HG03135 (cell line): ENCODE results near the gene MBNL2.
A peak's percentile ranks its signal among the peaks of the same experiment; 100 is the strongest.

Experiments used
- ATAC-seq: cut with Tn5 transposase; IDR thresholded peaks from one replicate; pipeline ENCODE4 v1.9.1; 2021; ENCODE audit warnings: mild to moderate bottlenecking, moderate library complexity; ENCODE audit not compliant: unreplicated experiment

The MBNL2 gene

DNA sequence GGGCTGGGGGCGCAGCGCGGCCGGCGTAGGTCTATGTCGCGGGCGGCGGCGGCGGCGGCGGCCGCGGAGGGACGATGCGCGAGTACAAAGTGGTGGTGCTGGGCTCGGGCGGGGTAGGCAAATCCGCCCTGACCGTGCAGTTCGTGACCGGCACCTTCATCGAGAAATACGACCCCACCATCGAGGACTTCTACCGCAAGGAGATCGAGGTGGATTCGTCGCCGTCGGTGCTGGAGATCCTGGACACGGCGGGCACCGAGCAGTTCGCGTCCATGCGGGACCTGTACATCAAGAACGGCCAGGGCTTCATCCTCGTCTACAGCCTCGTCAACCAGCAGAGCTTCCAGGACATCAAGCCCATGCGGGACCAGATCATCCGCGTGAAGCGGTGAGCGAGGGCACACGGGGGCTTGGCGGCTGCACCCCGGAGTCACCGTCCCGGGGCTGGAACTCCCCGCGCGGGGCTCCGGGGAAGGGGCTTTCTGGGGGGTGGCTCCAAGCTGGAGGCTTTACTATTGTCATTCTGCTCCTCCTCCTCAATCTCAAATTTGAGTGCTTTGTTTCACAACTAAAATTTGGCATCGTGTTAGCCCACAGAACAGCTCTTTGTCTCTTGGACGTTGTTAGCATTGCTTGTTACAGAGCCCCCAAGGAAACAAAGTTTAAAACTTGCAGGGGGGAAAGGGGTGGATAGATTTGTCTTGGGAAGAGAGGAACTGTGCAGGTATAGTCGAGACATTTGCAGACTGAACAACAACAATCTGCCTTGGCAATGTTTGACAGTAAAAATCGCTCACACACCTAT, 212.5 kb downstream of the MBNL2 start:
- peak; percentile 3 for ATAC-seq

DNA sequence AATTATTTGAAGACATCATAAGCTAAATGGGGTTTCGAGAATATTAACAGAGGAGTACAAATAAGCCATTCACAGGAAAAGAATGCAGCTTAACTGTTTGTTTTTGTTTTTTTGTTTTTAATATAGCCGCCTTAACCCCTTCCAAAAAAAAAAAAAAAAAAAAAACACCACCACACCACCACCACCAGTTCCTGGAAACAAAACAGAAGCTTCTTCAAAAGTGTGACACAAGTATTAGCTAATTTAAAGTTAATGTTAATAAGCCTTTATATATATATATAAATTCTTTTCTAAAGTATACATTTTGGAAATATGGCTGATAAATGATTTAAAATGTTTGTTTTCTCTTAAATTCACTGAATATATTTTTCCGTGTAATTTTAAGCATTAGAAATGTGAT, 213.2 kb downstream of the MBNL2 start:
- ATAC-seq = no peak

- ATAC-seq = no peak
Measured at GRCh38 chr13:97435794-97436193, 213.7 kb downstream of the MBNL2 start.

DNA sequence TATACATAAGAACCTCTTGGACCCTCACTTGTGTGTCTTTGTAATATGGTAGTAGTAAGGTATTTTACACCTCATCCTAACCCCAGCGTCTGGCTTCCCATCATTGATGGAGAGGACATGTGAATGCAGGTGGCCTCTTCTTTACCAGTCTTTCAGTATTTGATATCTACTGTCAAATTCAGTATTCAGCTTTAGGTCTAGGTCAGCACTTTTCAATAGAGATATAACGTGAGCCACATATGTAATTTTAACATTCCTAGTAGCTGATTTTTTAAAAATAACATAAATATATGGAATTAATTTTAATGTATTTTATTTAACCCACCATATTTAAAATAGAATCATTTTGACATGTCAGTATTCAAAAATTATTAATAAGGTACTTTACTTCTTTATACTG, 214.7 kb downstream of the MBNL2 start:
- no peak for ATAC-seq

- ATAC-seq = no peak
Measured at GRCh38 chr13:97437729-97438128, 215.6 kb downstream of the MBNL2 start.

DNA sequence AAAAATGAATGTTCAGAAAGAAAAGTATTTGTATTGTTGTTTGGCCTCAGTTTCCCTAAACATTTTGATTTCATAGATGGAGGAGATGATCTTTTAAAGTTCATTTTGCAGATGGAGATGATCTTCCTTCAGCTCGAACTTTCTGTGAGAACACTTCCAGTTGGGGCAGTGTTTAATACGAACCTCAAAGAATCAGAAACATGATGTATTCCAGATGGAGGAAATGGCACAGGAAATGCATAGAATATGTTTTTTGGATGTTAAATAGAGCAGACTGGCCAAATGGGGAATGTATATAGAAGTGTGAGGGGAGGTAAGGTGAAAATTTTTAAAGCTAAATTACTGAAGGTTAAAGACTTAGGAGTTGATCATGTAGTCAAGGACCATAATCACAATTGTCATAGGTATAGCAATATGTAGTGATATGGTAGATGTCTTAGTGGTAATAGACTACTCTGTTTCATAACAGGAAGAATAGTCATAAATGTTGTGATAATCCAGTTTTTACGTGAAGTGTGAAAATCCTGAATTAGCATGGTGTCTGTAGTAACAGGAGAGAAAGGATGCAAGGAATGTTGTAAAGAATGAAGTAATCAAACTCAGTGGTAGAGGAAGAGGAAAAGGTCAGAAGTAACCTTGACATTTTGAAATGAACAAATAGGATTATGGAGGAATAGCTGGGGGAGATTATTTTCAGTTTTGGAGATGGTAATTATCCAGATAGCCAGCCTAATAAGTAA, 216.9 kb downstream of the MBNL2 start:
- ATAC-seq = no peak

- ATAC-seq = no peak
Measured at GRCh38 chr13:97440598-97441170, 218.6 kb downstream of the MBNL2 start.

DNA sequence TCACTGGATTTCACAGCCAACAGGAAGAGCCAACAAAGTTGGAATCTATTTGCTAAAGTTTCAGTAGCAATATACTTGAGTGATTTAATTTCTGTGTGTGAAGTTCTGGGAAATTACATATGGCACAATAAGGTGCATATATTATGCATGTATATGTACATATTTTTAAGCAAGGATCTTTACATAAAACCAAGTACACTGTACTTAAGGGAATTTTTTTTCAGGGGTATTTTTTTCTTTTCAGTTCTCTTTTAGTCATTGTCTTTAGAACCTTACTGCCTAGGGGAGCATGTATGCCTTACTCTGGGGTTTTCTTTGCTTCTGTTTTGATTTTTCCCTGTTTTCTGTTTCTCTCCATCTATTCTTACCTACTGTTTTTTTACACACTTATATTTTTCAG, 219.2 kb downstream of the MBNL2 start:
- ATAC-seq = no peak
